ENCODE measurements around the gene CHRNA5.

Gene CHRNA5

GRCh38 chr15:78620527-78621421, 55.5 kb downstream of the CHRNA5 start, which contains the start of gene CHRNA3:
CHRNA3 (minus strand) TSS chr15:78620996; CDS start chr15:78620794, 202 bp downstream.
- DNase-seq: no peak

- no peak for DNase-seq
These were observed 56.6 kb downstream of the CHRNA5 start for GRCh38 chr15:78621810-78622402.

- DNase-seq: no peak
These were observed 58.6 kb downstream of the CHRNA5 start for GRCh38 chr15:78623786-78624497.

- no peak for DNase-seq
These were observed 59.6 kb downstream of the CHRNA5 start for GRCh38 chr15:78624651-78625590.

GRCh38 chr15:78625606-78626280, 60.4 kb downstream of the CHRNA5 start:
- no peak for DNase-seq

- DNase-seq: no peak
These were observed 61.2 kb downstream of the CHRNA5 start for GRCh38 chr15:78626381-78626995.

- DNase-seq: no peak
These were observed 62.0 kb downstream of the CHRNA5 start for GRCh38 chr15:78627348-78627747.

- DNase-seq: no peak
These were observed 62.9 kb downstream of the CHRNA5 start for GRCh38 chr15:78628227-78628626.

- DNase-seq: no peak
These were observed 63.9 kb downstream of the CHRNA5 start for GRCh38 chr15:78629031-78629715.

GRCh38 chr15:78629716-78630065, 64.4 kb downstream of the CHRNA5 start:
- no peak for DNase-seq

GRCh38 chr15:78630886-78631633, 65.7 kb downstream of the CHRNA5 start:
- DNase-seq: no peak

GRCh38 chr15:78633348-78633747, 68.0 kb downstream of the CHRNA5 start:
- DNase-seq: no peak

- DNase-seq: no peak
These were observed 69.2 kb downstream of the CHRNA5 start for GRCh38 chr15:78634210-78635145.

GRCh38 chr15:78635346-78635745, 70.0 kb downstream of the CHRNA5 start:
- no peak for DNase-seq

GRCh38 chr15:78636378-78636859, 71.1 kb downstream of the CHRNA5 start:
- no peak for DNase-seq

- DNase-seq: no peak
These were observed 72.6 kb downstream of the CHRNA5 start for GRCh38 chr15:78637776-78638435.

GRCh38 chr15:78638658-78639314, 73.5 kb downstream of the CHRNA5 start:
- DNase-seq: no peak

Measured in activated effector memory CD4-positive, alpha-beta T cell treated with Interleukin-2 at 50 U/mL for 16 hours (primary cell).